ENCODE measurements around the gene PIK3AP1.
"Not testable (repeated sequence)": the region's sequence is repeated elsewhere in the genome, so short reads cannot be mapped to it uniquely, and the experiment has no call there.

The PIK3AP1 gene

GRCh38 chr10:96576277-96576980 lies 143.9 kb downstream of the PIK3AP1 start:
- no peak for DNase-seq (ENCODE audit: low spot score)

GRCh38 chr10:96574564-96574963 lies 145.8 kb downstream of the PIK3AP1 start:
- not testable (repeated sequence) for DNase-seq (ENCODE audit: low spot score)

GRCh38 chr10:96573036-96573435 lies 147.3 kb downstream of the PIK3AP1 start:
- DNase-seq (ENCODE audit: low spot score): no peak

DNA sequence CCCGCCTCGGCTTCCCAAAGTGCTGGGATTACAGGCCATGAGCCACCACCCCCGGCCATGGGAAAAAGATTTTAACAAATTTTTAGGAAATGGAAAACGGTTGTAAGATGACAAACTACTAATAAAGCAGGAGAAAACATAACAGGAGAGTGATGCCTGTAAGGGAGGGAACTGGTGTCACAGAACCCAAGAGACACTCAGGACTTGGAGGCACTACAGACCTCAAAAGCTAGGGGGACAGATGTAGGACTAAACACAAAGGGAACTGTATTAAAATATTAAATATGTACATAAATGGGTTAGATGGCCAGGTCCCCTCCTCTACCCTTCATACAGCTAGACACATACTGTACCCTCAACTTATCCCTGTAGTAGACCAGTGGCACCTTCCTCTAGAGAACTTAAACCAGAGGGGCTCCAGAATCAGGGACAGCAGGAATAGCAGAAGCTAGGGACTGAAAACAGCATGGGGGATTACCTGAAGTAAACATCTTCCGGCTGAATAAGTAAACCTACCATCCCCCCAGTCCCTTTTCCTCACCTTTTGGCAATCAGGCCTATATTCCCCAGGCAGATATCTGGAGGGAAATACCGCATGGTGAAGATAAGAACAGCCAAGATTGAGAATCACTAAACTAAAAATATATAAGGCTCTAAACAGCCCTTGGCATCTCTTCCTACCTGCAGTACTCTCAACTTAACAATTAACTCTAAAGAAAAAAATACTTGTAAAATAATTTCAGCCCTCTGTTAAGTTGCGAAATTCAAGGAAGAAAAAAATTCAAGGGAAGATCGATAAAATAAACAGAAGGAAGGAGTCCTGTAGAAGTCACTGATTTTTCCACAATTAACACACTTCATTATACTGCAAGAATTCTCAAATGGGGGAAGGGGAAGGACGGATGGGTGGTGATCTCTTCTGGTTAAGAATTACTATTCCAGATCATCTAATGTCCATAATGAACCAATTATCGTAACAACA lies 149.0 kb downstream of the PIK3AP1 start:
- no peak for DNase-seq (ENCODE audit: low spot score)

DNA sequence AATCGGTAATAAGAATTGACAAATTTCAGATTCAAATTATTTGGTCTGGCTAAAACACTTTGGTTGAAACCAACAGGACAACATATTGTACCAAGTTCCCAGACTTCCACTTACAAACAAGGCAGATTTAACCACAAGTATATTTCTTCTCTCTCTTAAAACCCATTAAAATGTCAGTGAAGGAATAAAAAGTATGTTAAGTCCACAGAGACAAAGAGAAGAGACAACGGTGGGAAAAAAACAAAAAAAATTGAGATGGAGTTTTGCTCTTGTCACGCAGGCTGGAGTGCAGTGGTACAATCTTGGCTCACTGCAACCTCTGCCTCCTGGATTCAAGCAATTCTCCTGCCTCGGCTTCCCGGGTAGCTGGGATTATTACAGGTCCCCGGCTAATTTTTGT lies 149.8 kb downstream of the PIK3AP1 start:
- DNase-seq (ENCODE audit: low spot score): no peak

DNA sequence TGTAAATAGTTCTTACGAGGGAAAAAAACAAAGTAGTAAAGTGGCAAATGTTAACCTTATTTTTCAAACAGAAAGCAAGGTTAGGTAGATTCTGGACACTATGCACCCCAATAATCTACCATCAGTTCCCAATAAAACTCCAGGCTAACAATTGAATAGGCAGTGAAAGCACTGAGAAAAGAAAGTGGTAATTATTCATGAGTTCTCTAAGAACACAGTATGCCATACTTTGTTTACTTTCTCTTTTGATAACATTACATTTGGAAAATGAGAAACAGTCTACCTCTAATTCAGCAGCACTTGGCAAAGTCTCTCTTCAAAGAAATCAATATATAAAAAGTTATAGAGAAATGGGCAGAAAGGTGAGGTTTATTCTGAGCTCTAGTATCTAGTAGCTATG lies 151.9 kb downstream of the PIK3AP1 start:
- no peak for DNase-seq (ENCODE audit: low spot score)

DNA sequence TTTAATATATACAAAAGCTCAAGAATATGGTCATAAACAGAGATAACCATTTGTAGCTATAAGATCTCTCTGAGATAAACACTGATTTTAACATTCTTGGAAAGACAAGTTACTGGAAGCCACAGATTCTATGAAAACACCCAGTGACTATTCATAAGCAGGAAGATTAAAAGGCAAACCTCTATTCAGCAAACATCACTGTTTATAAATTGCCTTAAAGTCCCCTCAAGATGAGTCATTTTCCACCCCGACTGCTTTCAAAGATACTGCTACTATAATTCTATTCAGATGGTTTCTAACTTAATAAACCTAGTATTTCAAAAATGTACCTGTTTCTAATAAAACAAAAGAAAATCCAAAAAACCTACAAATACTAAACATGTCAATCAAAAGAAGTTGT lies 154.5 kb downstream of the PIK3AP1 start:
- DNase-seq (ENCODE audit: low spot score): no peak

DNA sequence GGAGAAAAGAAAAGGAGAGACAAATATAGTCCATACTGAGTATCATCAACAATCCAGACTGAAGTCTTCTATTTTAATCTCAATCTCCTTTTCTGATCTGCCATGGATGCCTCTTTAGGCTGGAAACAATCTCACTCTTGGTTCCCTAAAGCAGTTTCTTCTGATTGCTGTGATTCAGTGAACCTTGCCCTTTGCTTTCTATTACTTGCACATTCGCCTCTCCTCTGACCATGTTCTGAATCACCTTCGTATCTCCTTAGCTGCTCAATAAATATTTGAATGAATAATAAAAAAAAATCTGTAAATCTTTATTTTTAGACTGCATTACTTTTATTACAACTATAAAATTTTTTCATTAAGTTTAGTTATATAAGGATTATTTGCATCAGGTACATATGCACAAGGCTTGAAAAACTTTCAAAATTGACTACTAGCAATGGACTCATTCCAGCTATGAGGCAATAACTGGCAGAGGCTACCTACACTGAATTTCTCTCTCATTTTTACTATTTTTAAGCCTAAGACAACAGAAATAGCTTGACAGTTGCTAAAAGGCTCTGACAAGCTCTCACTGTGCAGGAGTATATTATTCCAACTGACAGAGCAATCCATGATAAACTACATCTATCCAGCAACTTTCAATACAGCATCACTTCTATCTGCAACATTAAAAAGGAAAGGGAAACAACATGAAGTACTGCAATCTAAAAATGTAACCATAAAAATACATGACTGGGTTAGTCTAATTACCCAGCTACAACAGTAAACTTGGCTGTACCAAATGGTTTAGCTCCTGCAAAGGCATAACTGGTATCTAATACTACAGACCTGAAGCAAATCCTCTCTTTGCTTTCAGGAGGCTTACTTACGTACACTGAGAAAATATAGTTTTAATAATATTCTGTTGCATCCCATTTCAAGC lies 159.1 kb downstream of the PIK3AP1 start:
- DNase-seq (ENCODE audit: low spot score): no peak

- no peak for DNase-seq (ENCODE audit: low spot score)
These were observed 159.8 kb downstream of the PIK3AP1 start for GRCh38 chr10:96560489-96560888.

DNA sequence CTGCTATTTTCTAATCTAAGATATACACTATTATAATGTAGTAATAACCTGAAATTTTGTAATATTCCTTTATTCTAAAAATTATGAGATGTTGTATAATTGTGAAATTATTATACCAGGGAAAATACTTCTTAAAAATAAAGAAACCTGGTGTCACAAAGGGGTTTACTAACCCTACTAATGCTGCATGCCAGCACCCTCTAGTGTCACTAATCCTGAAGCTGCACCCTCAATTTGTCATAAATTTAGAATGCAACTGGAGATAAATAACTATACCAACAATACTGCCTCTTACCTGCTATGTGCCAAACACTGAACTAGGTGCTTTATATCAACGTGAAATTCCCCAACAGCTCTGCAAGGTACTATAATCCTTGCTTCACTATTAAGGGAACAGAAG lies 164.3 kb downstream of the PIK3AP1 start:
- peak; percentile 55 for DNase-seq (ENCODE audit: low spot score)

DNA sequence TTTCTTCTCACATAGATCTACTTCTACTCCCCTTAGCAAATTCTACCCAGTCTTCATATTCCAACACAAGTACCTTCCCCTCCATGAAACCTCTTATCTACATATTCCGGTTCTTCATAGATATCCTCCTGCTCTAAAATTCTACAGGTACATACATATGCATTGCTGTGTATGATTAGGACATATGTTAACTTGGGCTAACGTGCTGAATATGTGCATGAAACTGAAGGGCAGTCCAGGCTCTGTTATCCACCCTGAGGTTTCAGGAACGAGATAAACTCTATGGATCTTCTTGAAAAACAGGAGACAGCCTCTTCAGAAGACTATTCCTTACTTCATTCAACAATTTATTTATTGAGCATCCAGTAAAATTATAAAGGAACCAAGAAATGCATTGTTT lies 165.0 kb downstream of the PIK3AP1 start:
- DNase-seq (ENCODE audit: low spot score): no peak

DNA sequence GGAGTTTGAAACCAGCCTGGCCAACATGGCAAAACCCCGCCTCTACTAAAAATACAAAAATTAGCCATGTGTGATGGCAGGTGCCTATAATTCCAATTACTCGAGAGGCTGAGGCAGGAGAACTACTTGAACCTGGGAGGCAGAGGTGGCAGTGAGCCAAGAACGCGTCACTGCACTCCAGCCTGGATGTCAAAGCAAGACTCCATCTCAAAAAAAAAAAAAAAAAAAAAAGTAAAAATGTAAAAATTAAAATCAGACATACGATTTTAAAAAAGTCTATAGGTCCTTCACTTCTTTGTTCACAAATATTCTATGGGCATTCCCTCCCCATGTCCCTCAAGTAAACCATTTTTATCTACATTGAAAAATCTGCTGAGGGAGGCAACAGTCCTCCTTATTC lies 171.7 kb downstream of the PIK3AP1 start:
- DNase-seq (ENCODE audit: low spot score): no peak

GRCh38 chr10:96545558-96545957 lies 174.8 kb downstream of the PIK3AP1 start:
- not testable (repeated sequence) for DNase-seq (ENCODE audit: low spot score)
